Activated CD8-positive, alpha-beta memory T cell treated with anti-CD3 and anti-CD28 coated beads for 1 hour (primary cell): ENCODE measurements around the gene ABI3BP.

Source experiments
- DNase-seq, 2 donors: peaks; one replicate each; pipeline ENCODE4 v3.0.0-alpha.2; 2020; ENCODE audit warnings: low read depth in 1 of 2; ENCODE audit errors: extremely low read depth in 1 of 2

ABI3BP gene

DNA sequence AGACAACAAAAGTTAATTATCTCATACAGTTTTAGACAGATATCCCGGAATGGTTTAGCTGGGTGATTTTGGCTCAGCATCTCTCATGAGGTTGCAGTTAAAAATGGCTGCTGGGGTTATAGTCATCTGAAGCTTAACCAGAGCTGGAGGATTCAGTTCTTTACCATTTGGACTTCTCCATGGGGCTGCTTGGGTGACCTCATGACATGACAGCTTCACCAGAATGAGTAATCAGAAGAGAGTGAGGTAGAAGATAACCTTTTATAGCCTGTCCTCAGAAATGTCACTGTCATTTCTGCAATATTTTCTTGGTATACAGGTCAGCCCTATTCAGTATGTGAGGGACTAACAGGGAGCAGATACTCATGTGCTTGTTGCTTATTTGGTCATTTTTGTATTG lies 253.0 kb downstream of the ABI3BP start:
- no peak for DNase-seq

- no peak for DNase-seq
These were observed 255.9 kb downstream of the ABI3BP start for GRCh38 chr3:100737334-100737733.

- no peak for DNase-seq
These were observed 260.8 kb downstream of the ABI3BP start for GRCh38 chr3:100732435-100732834.

- DNase-seq: no peak
These were observed 262.7 kb downstream of the ABI3BP start for GRCh38 chr3:100730524-100730923.

GRCh38 chr3:100726706-100727105 lies 266.5 kb downstream of the ABI3BP start:
- DNase-seq: no peak

GRCh38 chr3:100725935-100726513 lies 267.2 kb downstream of the ABI3BP start:
- DNase-seq: no peak

- DNase-seq: no peak
These were observed 272.8 kb downstream of the ABI3BP start for GRCh38 chr3:100720426-100720825.

- no peak for DNase-seq
These were observed 274.1 kb downstream of the ABI3BP start for GRCh38 chr3:100719136-100719535.

DNA sequence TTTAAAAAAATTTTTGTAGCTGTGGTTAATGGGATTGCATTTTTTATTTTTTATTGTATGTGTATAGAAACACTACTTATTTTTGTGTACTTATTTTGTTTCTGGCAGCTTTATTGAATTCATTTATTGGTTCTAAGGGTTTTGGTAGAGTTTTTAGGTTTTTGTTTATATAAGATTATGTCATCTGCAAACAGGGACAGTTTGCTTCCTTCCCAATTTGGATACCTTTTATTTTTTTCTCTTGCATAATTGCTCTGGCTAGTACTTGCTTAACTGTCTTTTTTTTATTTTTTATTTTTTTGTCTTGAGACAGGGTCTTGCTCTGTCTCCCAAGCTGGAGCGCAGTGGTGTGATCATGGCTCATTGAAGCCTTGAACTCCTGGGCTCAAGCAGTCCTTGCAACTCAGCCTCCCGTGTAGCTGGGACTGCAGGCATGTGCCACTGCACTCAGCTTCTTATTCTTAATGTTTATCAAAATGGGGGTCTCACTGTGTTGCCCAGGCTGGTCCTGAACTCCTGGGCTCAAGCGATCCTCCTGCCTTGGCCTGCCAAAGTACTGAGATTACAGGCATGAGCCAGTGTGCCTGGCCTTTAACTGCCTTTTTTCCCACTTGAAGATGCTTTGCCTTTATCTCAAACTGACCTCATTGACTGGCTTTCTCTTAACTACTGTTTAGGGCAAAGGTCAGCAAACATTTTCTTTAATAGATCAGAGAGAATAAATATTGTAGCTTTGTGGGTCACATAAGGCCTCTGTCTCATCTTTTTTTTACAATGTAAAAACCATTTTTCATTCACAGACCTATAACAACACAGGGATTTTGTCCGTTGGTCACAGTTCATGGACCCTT lies 275.4 kb downstream of the ABI3BP start:
- no peak for DNase-seq

DNA sequence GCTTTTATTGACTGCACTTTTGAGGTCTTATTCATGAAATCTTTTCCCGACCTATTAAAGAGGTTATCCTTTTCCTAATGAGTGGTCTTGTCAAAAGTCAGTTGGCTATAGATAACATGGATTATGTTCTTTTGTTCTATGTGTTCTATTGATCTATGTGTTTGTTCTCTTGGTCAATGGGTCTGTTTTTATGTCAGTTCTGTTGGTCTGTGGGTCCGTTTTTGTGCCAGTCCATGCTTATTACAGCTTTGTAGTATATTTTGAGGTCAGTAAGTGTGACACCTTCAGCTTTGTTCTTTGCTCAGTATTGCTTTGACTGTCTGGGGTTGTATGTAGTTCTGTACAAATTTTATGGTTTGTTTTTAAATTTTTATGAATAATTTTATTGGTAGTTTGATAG lies 276.2 kb downstream of the ABI3BP start:
- DNase-seq: no peak

GRCh38 chr3:100715176-100715575 lies 278.0 kb downstream of the ABI3BP start:
- no peak for DNase-seq

DNA sequence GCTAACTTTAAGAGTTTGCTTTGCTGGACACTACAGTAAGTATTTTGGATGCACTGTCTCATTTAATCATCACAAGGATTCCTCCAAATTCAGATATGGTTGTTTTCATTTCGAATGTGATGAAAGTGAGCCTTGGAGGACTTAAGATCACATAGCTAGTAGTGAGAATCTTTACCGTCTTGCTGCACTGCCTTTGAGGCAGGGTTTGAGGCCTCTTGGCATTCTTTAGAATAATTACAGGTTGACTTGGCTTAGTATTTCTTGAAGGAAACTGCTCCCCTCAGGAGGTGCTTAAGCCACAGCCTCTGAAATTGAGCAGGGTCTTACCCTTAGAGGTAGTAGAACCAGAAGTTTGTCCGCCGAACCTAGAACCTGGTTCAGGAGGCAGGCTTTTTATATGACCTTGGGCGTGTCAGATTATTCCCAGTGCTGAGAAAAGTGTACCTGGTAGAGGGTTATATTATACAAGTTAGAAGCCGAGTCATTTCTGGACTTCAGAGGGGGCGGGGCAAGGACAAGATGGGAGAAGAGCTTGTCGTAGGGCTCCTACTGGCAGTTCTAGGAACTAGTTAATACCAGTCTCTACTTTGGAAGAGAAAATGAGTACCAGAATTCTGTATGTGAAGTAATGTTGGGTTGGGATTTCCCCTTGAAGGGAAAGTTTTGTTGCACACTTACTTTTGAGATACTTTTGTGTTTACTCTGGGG lies 282.8 kb downstream of the ABI3BP start:
- no peak for DNase-seq

GRCh38 chr3:100709842-100710260 lies 283.4 kb downstream of the ABI3BP start:
- peak in 1 of 2 donors; percentile 17 for DNase-seq

- DNase-seq: peak; percentile 94 to 95
These were observed 284.0 kb downstream of the ABI3BP start, which contains the start of gene TFG for GRCh38 chr3:100708989-100709841. Gene TFG, plus strand, starts transcription at chr3:100709494. Its CDS starts 4,192 bp downstream, at chr3:100713686.

GRCh38 chr3:100708644-100708988 lies 284.6 kb downstream of the ABI3BP start:
- no peak for DNase-seq

DNA sequence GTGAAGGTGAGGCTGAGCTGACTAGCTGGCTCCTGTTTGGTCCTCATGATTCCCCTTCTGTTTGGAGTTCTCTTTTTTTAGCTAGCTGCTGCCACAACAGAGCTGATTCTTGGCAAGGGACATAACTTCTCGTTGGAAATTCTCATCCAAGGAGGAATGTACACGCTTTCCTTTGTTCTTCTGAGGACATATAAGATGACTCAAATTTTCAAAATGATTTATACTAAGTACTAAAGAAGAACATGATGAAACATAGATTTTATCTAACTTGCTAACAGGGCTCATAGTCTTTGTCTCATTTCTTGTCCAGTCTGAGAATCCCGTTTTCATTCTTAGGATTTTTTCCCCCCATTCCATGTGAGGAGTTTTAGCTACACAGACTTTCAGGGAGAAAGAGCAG lies 286.9 kb downstream of the ABI3BP start:
- no peak for DNase-seq

- no peak for DNase-seq
These were observed 289.4 kb downstream of the ABI3BP start for GRCh38 chr3:100703865-100704264.

GRCh38 chr3:100702980-100703345 lies 290.3 kb downstream of the ABI3BP start:
- no peak for DNase-seq

GRCh38 chr3:100702082-100702979 lies 290.9 kb downstream of the ABI3BP start:
- no peak for DNase-seq

GRCh38 chr3:100700708-100701107 lies 292.5 kb downstream of the ABI3BP start:
- DNase-seq: no peak
